ENCODE data around the gene OSGIN1. TPM values are rescaled to one million over a fixed set of nuclear protein-coding genes. Genes with fewer than 3 reads are reported as not detected.
A peak's percentile ranks its signal among the peaks of the same experiment; 100 is the strongest.

Gene OSGIN1
- total and polyA plus RNA-seq, 5 experiments from 2014 or later: 0.26 to 2.2 (median 2.0) TPM; not detected in 2

DNA sequence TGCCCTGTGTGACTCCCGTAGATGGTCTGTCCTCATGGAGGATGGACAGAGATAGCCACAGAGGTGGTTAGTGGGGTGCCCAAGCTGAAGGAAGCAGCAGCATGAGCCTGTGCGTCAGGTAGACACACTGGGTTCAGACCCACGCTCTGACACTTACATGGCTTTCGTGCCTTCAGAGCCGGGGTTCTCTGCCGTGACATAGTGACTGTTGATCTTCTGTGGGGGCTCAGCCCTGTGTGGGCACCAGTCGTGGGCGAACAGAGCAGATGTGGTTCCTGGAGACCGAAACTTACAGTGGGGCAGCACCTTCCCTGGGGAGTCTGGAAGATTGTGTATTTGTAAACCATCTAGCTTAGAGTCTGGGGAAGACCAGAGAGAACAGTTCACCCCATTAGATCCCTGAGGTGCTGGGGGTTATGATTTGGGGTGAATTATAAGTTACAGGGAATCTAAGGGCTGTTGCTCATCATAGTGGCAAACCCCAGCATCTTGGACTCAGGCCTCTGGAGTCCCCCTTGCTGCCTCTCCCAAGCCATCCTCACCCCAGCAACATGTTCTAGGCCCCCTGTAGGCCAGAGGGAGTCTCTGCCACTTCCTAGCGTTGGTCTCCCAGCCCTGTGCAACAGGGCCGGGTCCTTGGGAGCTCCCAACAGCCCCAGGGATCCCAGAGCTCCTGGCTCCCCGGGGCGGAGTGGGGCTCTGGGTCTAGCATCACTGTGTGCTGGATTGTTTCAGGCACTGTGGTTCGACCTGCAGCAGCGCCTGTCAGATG lies 43.6 kb downstream of the OSGIN1 start:
- POLR2A ChIA-PET: no interaction called here
- Mint-ChIP-seq H3K27ac (no peak overlapping the region), H3K4me3 (no peak overlapping the region), H3K9me3 (peaks cover 0 to 4% (median 0%) of the 10 kb centered on the region in 9 donors), H3K4me1 (peaks cover 0 to 12% (median 3%) of the 10 kb centered on the region in 4 donors), H3K27me3 (peaks cover 10 to 70% (median 48%) of the 10 kb centered on the region in 5 donors), H3K36me3 (no peaks in the 10 kb centered on the region)
- ATAC-seq: no peak
- DNase-seq: peak in 1 of 10 donors; percentile 42

- Mint-ChIP-seq H3K4me3 (no peak overlapping the region), H3K4me1 (peaks cover 0 to 12% (median 3%) of the 10 kb centered on the region in 4 donors), H3K36me3 (no peaks in the 10 kb centered on the region), H3K27ac (peak overlapping the region in 1 of 10 donors; percentile 72), H3K9me3 (peaks cover 0 to 4% (median 0%) of the 10 kb centered on the region in 9 donors), H3K27me3 (peaks cover 8 to 66% (median 39%) of the 10 kb centered on the region in 5 donors)
- DNase-seq (peak in 1 of 10 donors; percentile 36), ATAC-seq (no peak)
- POLR2A ChIA-PET: no interaction called here
Observed at GRCh38 chr16:83998091-83998490, 45.1 kb downstream of the OSGIN1 start.

DNA sequence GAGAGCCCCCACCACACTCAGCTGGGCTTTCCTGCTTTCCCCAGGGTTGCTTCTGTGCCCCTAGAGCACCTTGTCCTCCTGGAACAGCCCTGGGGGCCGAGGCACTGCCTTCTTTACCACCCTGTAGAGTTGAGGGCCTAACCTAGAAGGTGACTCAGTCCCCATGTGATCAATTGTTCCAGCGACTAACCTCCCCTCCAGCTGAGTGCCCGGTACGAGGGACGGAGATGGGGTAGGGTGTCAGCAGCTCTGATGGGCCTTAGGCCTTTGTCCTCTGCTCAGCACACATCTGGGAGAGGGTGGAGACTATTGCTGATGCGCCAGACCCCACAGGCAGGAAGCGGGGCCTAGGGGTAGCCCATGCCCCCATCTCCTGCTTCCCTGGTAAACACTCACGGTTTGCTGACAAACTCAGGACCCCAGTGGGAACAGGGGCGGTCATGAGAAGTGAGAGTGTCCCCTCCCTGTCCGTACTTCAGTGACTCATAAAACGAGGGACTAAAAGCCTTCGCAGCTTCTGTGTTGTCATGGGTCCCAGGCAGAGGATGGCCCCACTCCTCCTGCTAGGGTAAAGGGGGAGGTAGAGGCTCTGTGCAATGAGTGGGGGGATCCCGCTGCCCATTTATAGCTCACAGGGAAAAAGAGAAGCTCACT lies 48.1 kb downstream of the OSGIN1 start:
- H3K9me3 Mint-ChIP-seq: peaks cover 0 to 4% (median 0%) of the 10 kb centered on the region in 9 donors
- H3K27ac Mint-ChIP-seq: no peak overlapping the region
- H3K4me1 Mint-ChIP-seq: peaks cover 0 to 3% (median under 1%) of the 10 kb centered on the region in 4 donors
- H3K4me3 Mint-ChIP-seq: no peak overlapping the region
- H3K36me3 Mint-ChIP-seq: no peaks in the 10 kb centered on the region
- peak in 1 of 10 donors; percentile 44 for DNase-seq
- peaks cover 4 to 36% (median 23%) of the 10 kb centered on the region in 5 donors for H3K27me3 Mint-ChIP-seq
- POLR2A ChIA-PET: no interaction called here
- ATAC-seq: no peak

- H3K4me1 Mint-ChIP-seq: no peaks in the 10 kb centered on the region
- POLR2A ChIA-PET: no interaction called here
- no peak overlapping the region for H3K27ac Mint-ChIP-seq
- H3K4me3 Mint-ChIP-seq: no peak overlapping the region
- H3K36me3 Mint-ChIP-seq: no peaks in the 10 kb centered on the region
- no peaks in the 10 kb centered on the region for H3K9me3 Mint-ChIP-seq
- peak in 1 of 10 donors; percentile 57 for DNase-seq
- ATAC-seq: no peak
- H3K27me3 Mint-ChIP-seq: peaks cover 0 to 30% (median 17%) of the 10 kb centered on the region in 5 donors
Observed at GRCh38 chr16:84001726-84002125, 48.7 kb downstream of the OSGIN1 start.

DNA sequence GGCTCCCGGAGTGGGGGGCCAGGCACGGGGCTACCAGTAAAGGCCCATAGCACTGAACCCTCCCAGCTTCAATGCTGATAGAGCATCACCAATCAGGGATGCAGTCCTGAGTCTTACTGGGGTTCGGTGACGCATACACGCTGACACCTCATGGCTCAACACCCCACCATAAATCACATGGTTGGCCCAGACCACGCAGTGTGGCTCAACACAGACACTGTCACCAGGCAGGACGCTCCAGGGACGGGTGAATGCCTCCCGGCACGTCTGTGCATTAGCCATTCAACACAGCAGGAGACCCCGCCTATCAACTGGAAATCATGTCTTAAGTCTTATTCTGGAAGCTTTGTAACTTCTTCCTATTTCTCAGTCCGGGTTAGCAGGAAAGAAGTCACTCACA lies 50.0 kb downstream of the OSGIN1 start:
- ATAC-seq (no peak), DNase-seq (no peak)
- no peaks in the 10 kb centered on the region for H3K36me3 Mint-ChIP-seq
- POLR2A ChIA-PET: no interaction called here
- H3K4me1 Mint-ChIP-seq: no peaks in the 10 kb centered on the region
- no peak overlapping the region for H3K4me3 Mint-ChIP-seq
- H3K27me3 Mint-ChIP-seq: peaks cover 0 to 22% (median 15%) of the 10 kb centered on the region in 5 donors
- H3K27ac Mint-ChIP-seq: no peak overlapping the region
- H3K9me3 Mint-ChIP-seq: no peaks in the 10 kb centered on the region

DNA sequence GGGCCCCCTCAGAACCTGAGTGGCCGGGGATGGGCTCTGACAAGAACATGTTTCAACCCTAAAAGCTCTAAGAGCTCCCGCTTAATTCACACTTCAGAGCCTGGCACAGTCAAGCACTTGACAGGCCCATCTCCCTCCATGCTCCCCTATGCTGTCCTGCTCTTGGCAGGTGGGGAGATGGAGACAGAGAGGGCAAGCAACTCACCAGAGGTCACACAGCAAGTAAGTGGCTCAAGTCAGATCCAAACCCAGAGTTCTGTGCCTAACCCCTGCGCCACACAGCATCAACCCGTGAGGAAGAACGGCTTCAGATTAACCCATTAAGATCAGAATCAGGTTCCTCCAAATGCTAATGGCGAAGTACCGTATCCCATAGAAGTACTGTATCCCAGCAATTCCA lies 51.4 kb downstream of the OSGIN1 start:
- ATAC-seq (no peak), DNase-seq (peak in 1 of 10 donors; percentile 4)
- Mint-ChIP-seq H3K4me3 (no peak overlapping the region), H3K27ac (no peak overlapping the region), H3K36me3 (no peaks in the 10 kb centered on the region), H3K4me1 (no peaks in the 10 kb centered on the region), H3K9me3 (no peaks in the 10 kb centered on the region), H3K27me3 (peaks cover 2 to 19% (median 10%) of the 10 kb centered on the region in 5 donors)
- POLR2A ChIA-PET: no interaction called here

DNA sequence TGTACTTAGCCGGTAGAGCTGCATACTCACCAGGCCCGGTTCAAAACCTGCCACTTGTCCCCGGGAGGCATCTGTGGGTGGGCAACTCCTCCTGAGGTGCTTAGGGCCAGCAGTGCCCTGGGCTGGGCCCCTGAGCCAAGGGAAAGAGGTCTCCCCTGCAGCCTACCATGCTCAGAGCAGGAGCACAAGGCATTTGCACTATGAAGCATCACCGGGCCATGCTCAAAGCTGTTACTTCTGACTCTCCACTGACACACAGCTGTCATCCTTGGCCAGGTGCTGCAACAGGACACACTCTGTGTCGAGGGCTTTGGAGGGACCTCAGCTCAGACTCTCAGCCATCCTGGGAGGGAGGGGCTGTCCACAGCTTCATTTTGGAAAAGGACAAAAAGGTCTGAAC lies 52.4 kb downstream of the OSGIN1 start:
- H3K36me3 Mint-ChIP-seq: no peaks in the 10 kb centered on the region
- no peak overlapping the region for H3K27ac Mint-ChIP-seq
- peaks cover 2 to 16% (median 10%) of the 10 kb centered on the region in 5 donors for H3K27me3 Mint-ChIP-seq
- POLR2A ChIA-PET: no interaction called here
- H3K4me3 Mint-ChIP-seq: no peak overlapping the region
- H3K9me3 Mint-ChIP-seq: no peaks in the 10 kb centered on the region
- ATAC-seq: no peak
- DNase-seq: peak in 1 of 10 donors; percentile 55
- no peaks in the 10 kb centered on the region for H3K4me1 Mint-ChIP-seq

GRCh38 chr16:84007520-84007919 lies 54.5 kb downstream of the OSGIN1 start:
- H3K9me3 Mint-ChIP-seq: no peaks in the 10 kb centered on the region
- H3K36me3 Mint-ChIP-seq: no peaks in the 10 kb centered on the region
- H3K27me3 Mint-ChIP-seq: peaks cover 0 to 8% (median 2%) of the 10 kb centered on the region in 5 donors
- no peak overlapping the region for H3K27ac Mint-ChIP-seq
- H3K4me3 Mint-ChIP-seq: no peak overlapping the region
- ATAC-seq: no peak
- POLR2A ChIA-PET: no interaction called here
- DNase-seq: peak in 1 of 10 donors; percentile 35
- no peaks in the 10 kb centered on the region for H3K4me1 Mint-ChIP-seq

DNA sequence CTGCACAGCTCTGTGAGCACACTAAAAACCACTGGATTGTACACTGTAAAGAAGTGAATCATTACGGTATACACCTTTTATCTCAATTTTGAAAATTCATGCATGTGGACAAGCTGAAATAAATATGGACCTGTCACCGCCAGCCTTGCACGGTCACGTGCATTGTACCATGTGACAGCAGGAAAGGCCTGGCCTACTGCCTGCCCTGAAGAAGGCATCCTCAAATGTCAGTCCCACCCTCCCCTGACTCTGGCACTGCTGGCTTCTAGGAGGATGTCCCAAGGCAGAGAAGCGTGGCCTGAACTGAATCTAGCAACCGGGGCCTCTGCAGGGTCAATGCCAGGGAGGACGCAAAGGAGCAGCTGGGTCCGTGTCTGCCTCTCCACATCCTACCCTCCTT lies 54.9 kb downstream of the OSGIN1 start:
- Mint-ChIP-seq H3K9me3 (no peaks in the 10 kb centered on the region), H3K36me3 (no peaks in the 10 kb centered on the region), H3K27ac (no peak overlapping the region), H3K4me3 (no peak overlapping the region), H3K27me3 (peaks cover 0 to 5% (median 2%) of the 10 kb centered on the region in 5 donors), H3K4me1 (no peaks in the 10 kb centered on the region)
- DNase-seq (peak in 1 of 10 donors; percentile 38), ATAC-seq (no peak)
- POLR2A ChIA-PET: no interaction called here

DNA sequence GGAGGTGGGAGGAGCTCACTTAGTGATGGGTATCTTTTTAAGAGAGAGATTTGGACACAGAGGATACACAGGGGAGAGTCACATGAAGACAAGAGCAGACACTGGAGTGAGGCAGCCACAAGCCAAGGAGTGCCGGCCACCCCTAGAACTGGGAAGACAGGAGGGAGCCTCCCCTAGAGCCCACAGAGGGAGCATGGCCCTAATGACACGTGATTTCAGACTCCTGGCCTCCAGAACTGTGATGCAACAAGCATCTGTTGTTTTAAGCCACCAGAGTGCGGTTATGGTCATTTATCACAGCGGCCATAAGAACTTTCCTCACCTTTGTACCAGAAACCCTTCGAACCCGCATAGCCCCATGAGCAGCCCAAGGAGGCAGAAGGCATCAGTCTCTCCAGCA lies 56.2 kb downstream of the OSGIN1 start:
- no peaks in the 10 kb centered on the region for H3K36me3 Mint-ChIP-seq
- H3K9me3 Mint-ChIP-seq: no peaks in the 10 kb centered on the region
- H3K27ac Mint-ChIP-seq: peak overlapping the region in 1 of 10 donors; percentile 5
- H3K4me3 Mint-ChIP-seq: no peak overlapping the region
- peaks cover 2 to 5% (median 3%) of the 10 kb centered on the region in 4 donors for H3K4me1 Mint-ChIP-seq
- POLR2A ChIA-PET: no interaction called here
- DNase-seq (no peak), ATAC-seq (no peak)
- H3K27me3 Mint-ChIP-seq: peaks cover 0 to 4% (median 2%) of the 10 kb centered on the region in 5 donors

DNA sequence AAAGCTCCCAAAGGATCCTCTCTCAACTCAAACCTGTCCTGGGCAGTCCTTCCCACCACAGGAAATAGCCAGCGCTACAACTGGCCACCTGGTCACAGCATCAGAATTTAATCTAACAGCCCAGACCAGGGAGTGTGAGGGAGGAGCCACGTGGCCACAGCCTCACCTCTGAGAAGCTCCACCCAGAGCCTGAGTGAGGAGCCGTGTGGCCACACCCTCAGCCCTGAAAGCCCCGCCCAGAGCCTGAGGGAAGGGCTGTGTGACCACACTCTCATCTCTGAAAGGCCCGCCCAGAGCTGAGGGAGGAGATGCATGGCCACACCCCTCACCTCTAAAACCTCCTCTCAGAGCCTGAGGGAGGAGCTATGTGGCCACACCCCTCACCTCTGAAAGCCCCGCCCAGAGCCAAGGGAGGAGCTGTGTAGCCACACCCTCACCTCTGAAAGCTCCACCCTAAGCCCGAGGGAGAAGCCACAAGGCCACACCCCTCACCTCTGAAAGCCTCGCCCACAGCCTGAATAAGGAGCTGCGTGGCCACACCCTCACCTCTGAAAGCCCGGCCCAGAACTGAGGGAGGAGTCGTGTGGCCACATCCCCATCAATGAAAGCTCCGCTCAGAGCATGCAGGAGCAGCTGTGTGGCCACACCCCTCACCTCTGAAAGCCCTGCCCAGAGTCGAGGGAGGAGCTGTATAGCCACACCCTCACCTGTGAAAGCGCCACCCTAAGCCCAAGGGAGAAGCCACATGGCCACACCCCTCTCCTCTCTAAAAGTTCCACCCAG lies 60.9 kb downstream of the OSGIN1 start:
- POLR2A ChIA-PET: no interaction called here

DNA sequence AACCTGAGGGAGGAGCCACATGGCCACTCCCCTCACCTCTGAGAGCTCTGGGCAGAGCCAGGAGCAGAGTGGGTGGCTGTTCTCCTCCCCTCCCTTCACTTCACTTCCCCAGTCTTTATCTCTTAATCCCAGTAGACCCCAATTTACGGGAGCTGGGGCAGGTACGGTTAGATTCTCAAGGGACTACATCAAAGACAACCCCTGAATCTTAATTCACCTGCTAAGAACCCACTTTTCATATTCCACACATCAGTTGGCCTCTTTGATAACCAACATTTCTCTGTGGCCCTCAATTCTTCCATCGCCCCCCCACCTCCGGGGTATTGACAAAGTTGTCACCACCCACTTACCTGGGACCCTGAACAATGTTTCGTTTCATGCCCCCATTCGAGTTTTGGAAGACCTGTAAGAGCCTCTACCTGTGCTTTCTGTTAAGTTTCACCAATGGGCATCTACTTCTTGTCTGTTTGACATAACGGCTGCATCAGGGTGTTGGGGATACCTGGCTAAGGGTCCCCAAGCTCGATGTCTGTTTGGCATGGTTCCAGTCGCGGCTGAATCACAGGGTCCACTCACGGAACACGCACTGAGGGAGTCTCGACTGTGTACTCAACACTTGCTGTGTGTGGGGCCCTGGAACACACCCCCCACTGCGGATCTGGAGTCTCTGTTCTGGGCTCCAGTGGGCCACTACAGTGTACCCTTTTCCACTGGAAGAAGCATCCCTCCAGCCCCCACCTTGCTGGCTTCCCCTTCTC lies 61.7 kb downstream of the OSGIN1 start:
- peaks cover 0 to 8% (median 2%) of the 10 kb centered on the region in 5 donors for H3K27me3 Mint-ChIP-seq
- no peak for DNase-seq
- POLR2A ChIA-PET: no interaction called here
- H3K36me3 Mint-ChIP-seq: peaks cover 0 to 6% (median 0%) of the 10 kb centered on the region in 3 donors
- H3K4me3 Mint-ChIP-seq: peak overlapping the region in 3 of 10 donors; percentile 31 to 46 (median 43)
- peaks cover 0 to 13% (median 4%) of the 10 kb centered on the region in 9 donors for H3K9me3 Mint-ChIP-seq
- peaks cover 7 to 12% (median 9%) of the 10 kb centered on the region in 4 donors for H3K4me1 Mint-ChIP-seq
- peak overlapping the region in 1 of 10 donors; percentile 57 for H3K27ac Mint-ChIP-seq
- no peak for ATAC-seq

More for the DNA sequence above, 60.9 kb downstream of the OSGIN1 start:
- DNase-seq: peak in 9 of 10 donors; percentile 7 to 60 (median 33)
- H3K4me1 Mint-ChIP-seq: peaks cover 7 to 12% (median 9%) of the 10 kb centered on the region in 4 donors
- peak; percentile 76 to 80 for ATAC-seq
- H3K4me3 Mint-ChIP-seq: peak overlapping the region in 4 of 10 donors; percentile 10 to 46 (median 37)
- peaks cover 0 to 3% (median 0%) of the 10 kb centered on the region in 5 donors for H3K27me3 Mint-ChIP-seq
- H3K9me3 Mint-ChIP-seq: peaks cover 0 to 8% (median 3%) of the 10 kb centered on the region in 9 donors
- no peaks in the 10 kb centered on the region for H3K36me3 Mint-ChIP-seq
- H3K27ac Mint-ChIP-seq: peak overlapping the region in 2 of 10 donors; percentile 13 to 57

Measured in naive thymus-derived CD8-positive, alpha-beta T cell (primary cell).